ENCODE measurements around the gene HIGD1C.

GRCh38 chr12:50925920-50926319, 26.4 kb upstream of the HIGD1C start:
- TF ChIP-seq POLR2AphosphoS5 (IDR thresholded peaks at IDR 0.05) (no peak), CTCF (IDR thresholded peaks at IDR 0.05) (no peak), POLR2A (IDR thresholded peaks at IDR 0.05; ENCODE audit: low read depth) (no peak), EP300 (IDR thresholded peaks at IDR 0.05) (no peak)

Data from esophagus muscularis mucosa (tissue), 4 donors.